ENCODE data around the gene NFATC2. TPM values are rescaled to one million over a fixed set of nuclear protein-coding genes. Genes with fewer than 3 reads are reported as not detected.

NFATC2 gene
- total RNA-seq, 1 donor from 2014 or later = 2.0 TPM

DNA sequence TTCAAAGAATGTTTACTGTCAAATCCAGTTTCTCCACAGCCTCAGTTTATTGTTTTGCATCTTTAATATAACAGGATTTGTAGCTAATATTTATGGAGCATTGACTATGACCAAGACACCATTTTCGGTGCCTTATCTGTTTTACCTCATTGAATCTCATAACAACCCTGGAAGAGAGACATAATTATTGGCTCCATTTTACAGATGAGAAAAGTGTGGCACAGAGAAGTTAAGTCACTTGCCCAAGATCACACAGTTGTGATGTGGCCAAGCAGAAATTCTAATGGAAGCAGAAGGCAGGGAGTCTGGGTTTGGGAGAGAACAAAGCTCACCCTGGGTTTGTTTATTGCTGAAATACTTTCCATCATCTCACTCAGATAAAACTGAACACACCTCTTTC lies 17.5 kb upstream of the NFATC2 start:
- no peak overlapping the region for H3K27ac Mint-ChIP-seq (ENCODE audit: unreplicated experiment)
- peaks cover 6% of the 10 kb centered on the region for H3K36me3 Mint-ChIP-seq (ENCODE audit: low read depth)
- no peak overlapping the region for H3K4me3 Mint-ChIP-seq (ENCODE audit: unreplicated experiment)
- H3K9me3 Mint-ChIP-seq (ENCODE audit: low read depth) = no peaks in the 10 kb centered on the region
- peaks cover 35% of the 10 kb centered on the region for H3K4me1 Mint-ChIP-seq (ENCODE audit: low read depth)
- TF ChIP-seq, protein P1, sequence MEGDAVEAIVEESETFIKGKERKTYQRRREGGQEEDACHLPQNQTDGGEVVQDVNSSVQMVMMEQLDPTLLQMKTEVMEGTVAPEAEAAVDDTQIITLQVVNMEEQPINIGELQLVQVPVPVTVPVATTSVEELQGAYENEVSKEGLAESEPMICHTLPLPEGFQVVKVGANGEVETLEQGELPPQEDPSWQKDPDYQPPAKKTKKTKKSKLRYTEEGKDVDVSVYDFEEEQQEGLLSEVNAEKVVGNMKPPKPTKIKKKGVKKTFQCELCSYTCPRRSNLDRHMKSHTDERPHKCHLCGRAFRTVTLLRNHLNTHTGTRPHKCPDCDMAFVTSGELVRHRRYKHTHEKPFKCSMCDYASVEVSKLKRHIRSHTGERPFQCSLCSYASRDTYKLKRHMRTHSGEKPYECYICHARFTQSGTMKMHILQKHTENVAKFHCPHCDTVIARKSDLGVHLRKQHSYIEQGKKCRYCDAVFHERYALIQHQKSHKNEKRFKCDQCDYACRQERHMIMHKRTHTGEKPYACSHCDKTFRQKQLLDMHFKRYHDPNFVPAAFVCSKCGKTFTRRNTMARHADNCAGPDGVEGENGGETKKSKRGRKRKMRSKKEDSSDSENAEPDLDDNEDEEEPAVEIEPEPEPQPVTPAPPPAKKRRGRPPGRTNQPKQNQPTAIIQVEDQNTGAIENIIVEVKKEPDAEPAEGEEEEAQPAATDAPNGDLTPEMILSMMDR (IDR thresholded peaks at IDR 0.05) = no peak
- H3K27me3 Mint-ChIP-seq (ENCODE audit: low read depth) = no peaks in the 10 kb centered on the region
- no peak for DNase-seq (ENCODE audit: low spot score)

DNA sequence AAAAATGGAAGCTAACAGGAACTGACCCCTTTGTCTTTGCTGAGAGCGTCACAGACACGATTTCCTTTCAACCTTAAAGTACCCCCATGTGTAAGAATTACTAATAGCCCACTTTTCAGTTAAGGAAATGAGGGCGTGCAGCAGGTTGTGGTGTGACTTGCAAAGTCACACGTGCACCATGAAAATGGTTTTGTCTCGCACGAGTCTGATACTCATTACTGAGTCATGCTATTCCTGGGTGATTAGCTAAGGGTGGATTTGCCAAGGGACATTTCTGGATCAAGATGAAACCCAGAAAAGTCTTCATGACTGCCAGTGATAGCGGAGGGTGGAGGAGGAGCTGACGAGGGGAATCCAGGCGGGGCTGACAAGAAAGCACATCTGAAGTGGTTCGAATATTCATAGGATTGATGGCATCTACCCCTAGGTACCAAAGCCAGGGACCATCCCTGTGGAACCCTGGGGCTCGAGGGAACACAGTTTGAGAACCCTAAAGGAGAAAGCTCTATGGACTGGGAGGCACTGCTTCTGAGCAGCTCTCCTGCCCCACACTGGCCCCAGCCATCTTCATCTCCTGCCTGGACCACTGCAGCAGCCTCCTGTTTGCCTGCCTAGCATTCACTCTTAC lies 12.1 kb upstream of the NFATC2 start:
- Mint-ChIP-seq H3K4me3 (ENCODE audit: unreplicated experiment) (no peak overlapping the region), H3K4me1 (ENCODE audit: low read depth) (no peaks in the 10 kb centered on the region), H3K27ac (ENCODE audit: unreplicated experiment) (no peak overlapping the region), H3K27me3 (ENCODE audit: low read depth) (no peaks in the 10 kb centered on the region), H3K9me3 (ENCODE audit: low read depth) (no peaks in the 10 kb centered on the region), H3K36me3 (ENCODE audit: low read depth) (peaks cover 7% of the 10 kb centered on the region)
- TF ChIP-seq, protein P1 (IDR thresholded peaks at IDR 0.05) = no peak
- no peak for DNase-seq (ENCODE audit: low spot score)

DNA sequence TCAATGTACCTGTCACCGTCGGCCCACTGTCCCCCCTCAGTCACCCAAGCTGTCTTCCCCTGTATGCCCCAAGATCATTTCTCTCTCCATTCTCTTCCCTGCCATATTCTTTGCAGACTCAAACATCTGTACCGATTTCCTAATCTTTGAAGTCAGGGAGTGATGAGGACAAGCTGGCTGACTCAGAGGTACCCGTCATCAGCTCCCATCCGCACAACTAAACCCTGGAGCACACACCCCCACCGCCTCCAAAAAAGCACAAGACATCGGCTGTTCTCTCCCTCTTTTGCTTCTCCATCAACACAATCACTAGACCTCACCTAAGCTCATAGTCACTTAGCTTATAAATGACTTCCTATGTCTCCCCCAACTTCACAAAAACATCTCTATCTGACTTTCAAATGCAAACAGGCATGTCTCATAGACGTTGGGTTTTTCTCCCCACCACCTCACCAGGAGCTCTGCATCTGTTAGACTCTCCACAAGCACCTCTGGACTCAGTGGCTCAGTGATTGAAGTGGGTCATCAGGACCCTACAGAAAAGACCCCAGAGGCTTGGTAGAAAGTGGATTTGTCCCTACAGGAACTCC lies 11.5 kb upstream of the NFATC2 start:
- TF ChIP-seq, protein P1 (IDR thresholded peaks at IDR 0.05) = no peak
- Mint-ChIP-seq H3K27me3 (ENCODE audit: low read depth) (no peaks in the 10 kb centered on the region), H3K9me3 (ENCODE audit: low read depth) (no peaks in the 10 kb centered on the region), H3K4me3 (ENCODE audit: unreplicated experiment) (no peak overlapping the region), H3K36me3 (ENCODE audit: low read depth) (peaks cover 7% of the 10 kb centered on the region), H3K27ac (ENCODE audit: unreplicated experiment) (peak overlapping the region; percentile 0), H3K4me1 (ENCODE audit: low read depth) (no peaks in the 10 kb centered on the region)
- DNase-seq (ENCODE audit: low spot score) = no peak

DNA sequence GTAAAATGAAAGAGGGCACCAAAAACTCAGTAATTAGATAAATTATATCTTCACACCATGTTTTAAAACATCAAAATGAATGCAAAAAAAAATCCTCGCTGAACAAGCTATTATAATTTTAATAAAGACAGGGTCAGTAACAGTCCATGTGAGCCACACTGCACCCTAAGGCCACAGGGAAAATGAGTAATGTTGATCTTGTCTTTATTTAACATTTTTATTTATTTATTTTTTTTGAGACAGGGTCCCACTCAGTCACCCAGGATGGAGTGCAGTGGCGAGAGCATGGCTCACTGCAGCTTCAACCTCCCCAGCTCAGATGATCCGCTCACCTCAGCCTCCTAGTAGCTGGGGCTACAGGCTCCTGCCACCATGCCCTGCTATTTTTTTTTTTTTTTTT lies 8.7 kb upstream of the NFATC2 start:
- Mint-ChIP-seq H3K9me3 (ENCODE audit: low read depth) (no peaks in the 10 kb centered on the region), H3K36me3 (ENCODE audit: low read depth) (peaks cover 9% of the 10 kb centered on the region), H3K27me3 (ENCODE audit: low read depth) (peaks cover 1% of the 10 kb centered on the region), H3K4me3 (ENCODE audit: unreplicated experiment) (no peak overlapping the region), H3K27ac (ENCODE audit: unreplicated experiment) (no peak overlapping the region), H3K4me1 (ENCODE audit: low read depth) (no peaks in the 10 kb centered on the region)
- TF ChIP-seq, protein P1 (IDR thresholded peaks at IDR 0.05) = no peak
- no peak for DNase-seq (ENCODE audit: low spot score)

DNA sequence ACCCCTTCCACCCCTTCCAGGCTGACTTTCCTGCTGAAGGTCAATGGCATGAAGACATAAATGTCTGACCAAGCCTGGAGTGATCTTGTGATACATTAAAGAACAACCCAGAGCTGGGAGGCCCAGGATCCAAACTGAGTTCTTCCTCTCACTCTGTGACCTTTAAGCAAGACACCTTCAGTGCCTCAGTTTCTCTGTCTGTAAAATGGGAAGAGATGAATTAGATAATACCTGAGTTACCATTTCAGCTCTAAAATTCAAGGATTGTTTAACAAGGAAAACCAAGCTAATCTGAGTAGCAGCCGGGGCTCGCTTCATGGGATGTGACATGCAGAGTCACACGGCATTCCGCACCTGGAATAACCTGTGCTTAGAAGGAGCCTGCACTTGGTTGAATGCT lies 7.0 kb upstream of the NFATC2 start:
- H3K36me3 Mint-ChIP-seq (ENCODE audit: low read depth) = peaks cover 10% of the 10 kb centered on the region
- DNase-seq (ENCODE audit: low spot score) = no peak
- no peaks in the 10 kb centered on the region for H3K9me3 Mint-ChIP-seq (ENCODE audit: low read depth)
- no peaks in the 10 kb centered on the region for H3K4me1 Mint-ChIP-seq (ENCODE audit: low read depth)
- no peak overlapping the region for H3K27ac Mint-ChIP-seq (ENCODE audit: unreplicated experiment)
- H3K27me3 Mint-ChIP-seq (ENCODE audit: low read depth) = peaks cover 1% of the 10 kb centered on the region
- TF ChIP-seq, protein P1 (IDR thresholded peaks at IDR 0.05) = no peak
- no peak overlapping the region for H3K4me3 Mint-ChIP-seq (ENCODE audit: unreplicated experiment)

All from chondrocyte (in vitro differentiated cells).